Measurements from ENCODE around the gene ZNF593OS. TPM values are rescaled to one million over a fixed set of nuclear protein-coding genes. Genes with fewer than 3 reads are reported as not detected.

The ZNF593OS gene
- total and polyA plus RNA-seq, 8 donors: 1.0 to 3.2 (median 1.2) TPM; not detected in 2

GRCh38 chr1:26163684-26164035, 8.0 kb downstream of the ZNF593OS start:
- intact Hi-C loops (cut with DNase I): loop anchor here in 1 of 2 donors (10.0 kb wide), 1 partner anchor 129 kb away; no protein-coding TSS in a partner anchor

DNA sequence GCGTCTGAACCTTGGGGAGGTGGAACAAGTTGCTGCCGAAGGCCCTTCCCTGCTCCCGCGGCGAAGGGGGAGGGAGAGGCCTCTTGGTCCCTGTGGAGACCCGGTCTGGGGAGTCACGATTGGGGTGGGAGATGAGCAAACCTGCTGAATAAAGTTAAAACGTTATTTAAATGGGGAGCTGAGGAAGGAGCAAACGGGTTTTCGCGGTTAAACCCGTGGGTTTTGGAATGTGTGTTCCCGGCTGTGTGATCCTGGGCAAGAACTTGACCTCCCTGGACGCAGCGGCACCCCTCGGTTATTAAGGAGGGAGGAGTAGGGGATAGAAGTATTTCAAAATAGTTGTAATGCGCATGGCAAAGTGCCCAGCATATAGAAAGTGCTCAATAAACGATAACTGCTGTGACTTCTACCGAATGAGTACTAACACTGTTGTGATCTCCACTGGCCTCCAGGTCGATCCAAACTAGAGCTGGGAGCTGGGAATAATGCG, 9.4 kb downstream of the ZNF593OS start:
- no peak for ATAC-seq
- DNase-seq: no peak
- intact Hi-C loops (cut with DNase I): loop anchor here in 1 of 2 donors (10.0 kb wide), 1 partner anchor 127 kb away; no protein-coding TSS in a partner anchor
- Histone ChIP-seq H3K27ac (no peak overlapping the region), H3K9me3 (no peaks in the 10 kb centered on the region), H3K36me3 (no peaks in the 10 kb centered on the region), H3K4me3 (peak overlapping the region; percentile 29 to 53), H3K4me1 (peaks cover 0 to 30% of the 10 kb centered on the region in 2 donors), H3K27me3 (peaks cover 0 to 72% of the 10 kb centered on the region in 2 donors)
- TF ChIP-seq, protein P1, sequence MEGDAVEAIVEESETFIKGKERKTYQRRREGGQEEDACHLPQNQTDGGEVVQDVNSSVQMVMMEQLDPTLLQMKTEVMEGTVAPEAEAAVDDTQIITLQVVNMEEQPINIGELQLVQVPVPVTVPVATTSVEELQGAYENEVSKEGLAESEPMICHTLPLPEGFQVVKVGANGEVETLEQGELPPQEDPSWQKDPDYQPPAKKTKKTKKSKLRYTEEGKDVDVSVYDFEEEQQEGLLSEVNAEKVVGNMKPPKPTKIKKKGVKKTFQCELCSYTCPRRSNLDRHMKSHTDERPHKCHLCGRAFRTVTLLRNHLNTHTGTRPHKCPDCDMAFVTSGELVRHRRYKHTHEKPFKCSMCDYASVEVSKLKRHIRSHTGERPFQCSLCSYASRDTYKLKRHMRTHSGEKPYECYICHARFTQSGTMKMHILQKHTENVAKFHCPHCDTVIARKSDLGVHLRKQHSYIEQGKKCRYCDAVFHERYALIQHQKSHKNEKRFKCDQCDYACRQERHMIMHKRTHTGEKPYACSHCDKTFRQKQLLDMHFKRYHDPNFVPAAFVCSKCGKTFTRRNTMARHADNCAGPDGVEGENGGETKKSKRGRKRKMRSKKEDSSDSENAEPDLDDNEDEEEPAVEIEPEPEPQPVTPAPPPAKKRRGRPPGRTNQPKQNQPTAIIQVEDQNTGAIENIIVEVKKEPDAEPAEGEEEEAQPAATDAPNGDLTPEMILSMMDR (IDR thresholded peaks at IDR 0.05): no peak

More at GRCh38 chr1:26163684-26164035, 8.0 kb downstream of the ZNF593OS start:
- no peak for DNase-seq
- H3K4me3 ChIP-seq: peak overlapping the region; percentile 24 to 25
- no peaks in the 10 kb centered on the region for H3K9me3 ChIP-seq
- TF ChIP-seq, protein P1 (IDR thresholded peaks at IDR 0.05): no peak
- peaks cover 0 to 66% of the 10 kb centered on the region in 2 donors for H3K27me3 ChIP-seq
- H3K36me3 ChIP-seq: no peaks in the 10 kb centered on the region
- peaks cover 0 to 30% of the 10 kb centered on the region in 2 donors for H3K4me1 ChIP-seq
- no peak overlapping the region for H3K27ac ChIP-seq
- no peak for ATAC-seq

DNA sequence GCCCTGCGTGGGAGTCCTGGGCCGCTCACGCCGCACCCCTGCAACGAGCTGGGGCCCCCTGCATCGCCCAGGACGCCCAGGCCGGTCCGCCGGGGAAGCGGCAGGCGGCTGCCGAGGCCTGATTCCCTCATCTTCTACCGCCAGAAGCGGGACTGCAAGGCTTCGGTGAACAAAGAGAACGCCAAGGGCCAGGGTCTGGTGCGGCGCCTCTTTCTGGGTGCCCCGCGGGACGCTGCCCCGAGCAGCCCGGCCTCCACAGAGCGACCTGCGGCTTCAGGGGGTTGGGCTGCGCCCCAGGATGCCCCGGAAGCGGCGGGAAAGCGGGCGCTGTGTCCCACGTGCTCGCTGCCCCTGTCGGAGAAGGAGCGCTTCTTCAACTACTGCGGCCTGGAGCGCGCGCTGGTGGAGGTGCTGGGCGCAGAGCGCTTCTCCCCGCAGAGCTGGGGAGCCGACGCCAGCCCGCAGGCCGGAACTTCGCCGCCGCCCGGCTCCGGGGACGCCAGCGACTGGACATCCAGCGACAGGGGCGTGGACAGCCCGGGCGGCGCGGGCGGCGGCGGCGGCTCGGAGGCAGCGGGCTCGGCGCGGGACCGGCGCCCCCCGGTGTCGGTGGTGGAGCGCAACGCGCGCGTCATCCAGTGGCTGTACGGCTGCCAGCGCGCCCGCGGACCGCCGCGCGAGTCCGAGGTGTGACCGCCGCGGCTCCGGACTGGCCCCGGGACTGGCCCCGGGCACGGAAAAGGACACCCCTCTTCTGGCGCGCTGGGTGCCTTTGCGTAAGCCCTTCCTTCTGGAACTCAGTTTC, 10.0 kb downstream of the ZNF593OS start:
- DNase-seq (peak in 2 of 4 donors; percentile 67 to 89), ATAC-seq (peak; percentile 74)
- H3K27me3 ChIP-seq: peaks cover 0 to 78% of the 10 kb centered on the region in 2 donors
- TF ChIP-seq, protein P1 (IDR thresholded peaks at IDR 0.05): no peak
- intact Hi-C loops (cut with DNase I): loop anchor here in 1 of 2 donors (10.0 kb wide), 1 partner anchor 127 kb away; no protein-coding TSS in a partner anchor
- peak overlapping the region; percentile 29 to 53 for H3K4me3 ChIP-seq
- H3K9me3 ChIP-seq: no peaks in the 10 kb centered on the region
- H3K36me3 ChIP-seq: no peaks in the 10 kb centered on the region
- H3K27ac ChIP-seq: peak overlapping the region in 1 of 2 donors; percentile 41
- H3K4me1 ChIP-seq: peaks cover 0 to 30% of the 10 kb centered on the region in 2 donors

- no peak for DNase-seq
- H3K9me3 ChIP-seq: no peaks in the 10 kb centered on the region
- peaks cover 0 to 87% of the 10 kb centered on the region in 2 donors for H3K27me3 ChIP-seq
- H3K4me3 ChIP-seq: peak overlapping the region; percentile 29 to 53
- peak overlapping the region in 1 of 2 donors; percentile 50 for H3K27ac ChIP-seq
- peaks cover 0 to 30% of the 10 kb centered on the region in 2 donors for H3K4me1 ChIP-seq
- ATAC-seq: no peak
- H3K36me3 ChIP-seq: no peaks in the 10 kb centered on the region
- TF ChIP-seq, protein P1 (IDR thresholded peaks at IDR 0.05): no peak
- intact Hi-C loops (cut with DNase I): loop anchor here in 1 of 2 donors (10.0 kb wide), 1 partner anchor 126 kb away; no protein-coding TSS in a partner anchor
These were observed 10.9 kb downstream of the ZNF593OS start for GRCh38 chr1:26160527-26161414.
